ENCODE measurements around the gene ARHGEF10L.

The ARHGEF10L gene

GRCh38 chr1:17717594-17718535 lies 178.4 kb downstream of the ARHGEF10L start:
- DNase-seq (ENCODE audit: low read depth) = no peak
- no peak for TF ChIP-seq CTCF (conservative IDR thresholded peaks at IDR 0.05; ENCODE audit: low read depth, low read length)
- no peak overlapping the region for H3K4me3 ChIP-seq (ENCODE audit: low read depth, low read length)

- TF ChIP-seq CTCF (conservative IDR thresholded peaks at IDR 0.05; ENCODE audit: low read depth, low read length) = no peak
- H3K4me3 ChIP-seq (ENCODE audit: low read depth, low read length) = no peak overlapping the region
- peak; percentile 42 for DNase-seq (ENCODE audit: low read depth)
Observed at GRCh38 chr1:17719874-17720273, 180.4 kb downstream of the ARHGEF10L start.

GRCh38 chr1:17721444-17721843 lies 181.9 kb downstream of the ARHGEF10L start:
- no peak for TF ChIP-seq CTCF (conservative IDR thresholded peaks at IDR 0.05; ENCODE audit: low read depth, low read length)
- DNase-seq (ENCODE audit: low read depth) = no peak
- no peak overlapping the region for H3K4me3 ChIP-seq (ENCODE audit: low read depth, low read length)

- peak; percentile 50 for TF ChIP-seq CTCF (conservative IDR thresholded peaks at IDR 0.05; ENCODE audit: low read depth, low read length)
- no peak overlapping the region for H3K4me3 ChIP-seq (ENCODE audit: low read depth, low read length)
- DNase-seq (ENCODE audit: low read depth) = no peak
Observed at GRCh38 chr1:17723684-17724083, 184.2 kb downstream of the ARHGEF10L start.

GRCh38 chr1:17724150-17724549 lies 184.7 kb downstream of the ARHGEF10L start:
- no peak overlapping the region for H3K4me3 ChIP-seq (ENCODE audit: low read depth, low read length)
- DNase-seq (ENCODE audit: low read depth) = no peak
- no peak for TF ChIP-seq CTCF (conservative IDR thresholded peaks at IDR 0.05; ENCODE audit: low read depth, low read length)

GRCh38 chr1:17725084-17725719 lies 185.7 kb downstream of the ARHGEF10L start:
- H3K4me3 ChIP-seq (ENCODE audit: low read depth, low read length) = no peak overlapping the region
- no peak for TF ChIP-seq CTCF (conservative IDR thresholded peaks at IDR 0.05; ENCODE audit: low read depth, low read length)
- DNase-seq (ENCODE audit: low read depth) = no peak

Data from choroid plexus epithelial cell (primary cell).